NOMO-1 treated with dmso at 0.1 percent for 144 hours (cell line): ENCODE results near the gene NYAP1.
"Not testable (repeated sequence)": the region's sequence is repeated elsewhere in the genome, so short reads cannot be mapped to it uniquely, and the experiment has no call there.

Experiments used
- DNase-seq: peaks from one replicate; lab custom pipeline; 2025; ENCODE audit not compliant: unreplicated experiment; lab: John Stamatoyannopoulos, UW

Gene NYAP1

DNA sequence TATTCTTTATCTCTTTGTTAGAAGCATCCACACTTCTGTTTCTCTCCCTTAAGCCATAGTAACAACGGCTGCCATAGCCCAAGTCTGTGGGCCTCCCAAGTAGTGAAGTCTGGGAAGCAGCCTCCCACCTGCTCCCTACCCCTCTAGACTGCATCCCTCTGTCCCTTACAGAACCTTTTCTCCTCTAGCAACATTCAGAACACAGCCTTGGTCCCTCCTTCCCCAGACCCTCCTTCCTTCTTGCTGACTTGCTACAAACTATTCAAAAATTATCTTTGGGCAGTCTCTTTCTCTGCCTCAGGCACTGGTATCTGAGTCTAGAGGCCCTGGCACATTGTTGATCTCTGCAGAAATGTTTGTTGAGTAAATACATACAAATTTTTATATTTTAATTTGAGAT, 2.3 kb upstream of the NYAP1 start:
- DNase-seq: no peak

DNA sequence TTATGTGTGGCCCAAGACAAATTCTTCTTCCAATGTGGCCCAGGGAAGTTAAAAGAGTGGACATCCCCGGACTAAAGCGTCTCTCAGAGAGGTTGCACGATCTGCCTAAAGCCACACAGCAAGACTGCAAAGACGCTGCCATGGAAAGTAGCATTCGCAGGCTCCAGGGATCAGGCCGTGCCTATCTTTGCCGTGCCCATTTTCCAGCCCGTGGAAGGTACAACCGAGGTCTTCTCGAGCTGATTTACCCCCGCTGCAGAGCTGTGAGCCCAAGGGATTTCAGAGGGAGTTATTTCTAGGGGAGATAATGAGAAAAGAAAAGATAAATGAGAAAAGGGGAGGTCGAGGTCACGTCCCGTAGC, 1.0 kb upstream of the NYAP1 start:
- DNase-seq: no peak

GRCh38 chr7:100483090-100483721, 521 bp upstream of the NYAP1 start:
- DNase-seq: peak; percentile 38

- no peak for DNase-seq
Observed at GRCh38 chr7:100484673-100485045, 932 bp downstream of the NYAP1 start.

DNA sequence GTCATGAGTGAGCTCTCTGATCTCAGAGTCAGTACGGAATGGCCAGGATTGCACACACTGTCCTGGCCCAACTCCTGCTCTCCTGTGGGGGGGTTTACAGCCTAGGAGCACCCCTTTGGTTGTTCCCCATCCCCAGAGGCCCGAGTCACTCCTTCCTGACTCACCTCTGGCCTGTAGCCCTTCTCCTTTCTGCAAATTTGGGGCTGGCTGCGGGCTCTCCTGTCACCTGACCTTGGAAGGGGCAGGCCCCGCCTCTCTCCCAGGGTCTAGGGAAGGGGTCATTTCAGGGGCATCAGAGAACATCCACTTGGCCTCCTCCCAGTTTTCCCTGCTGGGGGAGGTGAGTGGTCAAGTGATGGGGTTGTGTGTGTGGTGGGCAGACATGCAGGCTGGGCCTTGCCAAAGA, 1.7 kb downstream of the NYAP1 start:
- no peak for DNase-seq

DNA sequence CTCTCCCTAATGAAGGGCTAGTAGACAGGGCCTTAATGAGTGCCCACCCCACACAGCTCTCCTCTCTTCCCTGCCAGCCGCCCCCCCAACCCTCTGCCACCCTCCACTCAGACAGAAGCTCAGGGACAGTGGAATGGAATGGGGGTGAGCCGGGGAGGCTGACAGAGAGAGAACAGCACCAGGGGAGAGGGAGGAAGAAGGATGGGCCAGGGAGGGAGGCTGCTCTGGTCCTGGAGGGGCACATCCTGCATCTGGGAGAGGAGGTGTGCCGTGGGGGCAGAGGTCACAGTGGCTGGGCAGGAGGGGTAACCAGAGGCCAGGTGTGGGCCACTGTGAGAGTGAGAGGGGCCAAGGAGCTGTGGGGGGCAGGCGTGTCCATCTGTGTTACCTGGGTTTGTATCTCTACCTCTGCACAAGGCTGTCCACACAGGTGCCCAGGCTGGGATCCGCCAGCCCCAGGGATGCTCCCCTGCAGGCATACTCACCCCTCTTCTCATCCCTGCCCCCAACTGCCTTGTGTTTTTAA, 2.4 kb downstream of the NYAP1 start:
- DNase-seq: no peak

DNA sequence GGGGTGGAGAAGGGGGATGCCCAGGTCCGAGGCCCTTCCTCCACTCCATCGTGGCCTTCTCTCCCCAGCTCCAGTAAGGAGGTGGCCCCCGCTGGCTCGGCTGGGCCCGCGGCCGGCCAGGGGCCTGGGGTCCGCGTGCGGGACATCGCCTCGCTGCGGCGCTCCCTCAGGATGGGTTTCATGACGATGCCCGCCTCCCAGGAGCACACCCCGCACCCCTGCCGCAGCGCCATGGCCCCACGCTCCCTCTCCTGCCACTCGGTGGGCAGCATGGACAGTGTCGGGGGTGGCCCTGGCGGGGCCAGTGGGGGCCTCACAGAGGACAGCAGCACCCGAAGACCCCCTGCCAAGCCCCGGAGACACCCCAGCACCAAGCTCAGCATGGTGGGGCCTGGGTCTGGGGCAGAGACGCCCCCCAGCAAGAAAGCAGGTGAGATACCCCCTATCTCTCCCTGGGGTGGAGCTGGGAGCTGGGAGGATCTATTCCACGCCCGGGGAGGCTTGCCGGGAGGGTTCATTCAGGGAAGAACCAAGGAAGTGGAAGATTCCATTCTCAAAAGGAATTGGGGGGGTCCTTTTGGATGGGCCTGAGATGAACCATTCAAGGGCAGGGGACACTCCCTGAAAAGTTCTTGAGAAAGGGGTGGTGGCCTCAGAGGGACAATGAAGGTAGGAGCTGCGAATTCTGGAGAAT, 3.2 kb downstream of the NYAP1 start:
- DNase-seq: no peak

DNA sequence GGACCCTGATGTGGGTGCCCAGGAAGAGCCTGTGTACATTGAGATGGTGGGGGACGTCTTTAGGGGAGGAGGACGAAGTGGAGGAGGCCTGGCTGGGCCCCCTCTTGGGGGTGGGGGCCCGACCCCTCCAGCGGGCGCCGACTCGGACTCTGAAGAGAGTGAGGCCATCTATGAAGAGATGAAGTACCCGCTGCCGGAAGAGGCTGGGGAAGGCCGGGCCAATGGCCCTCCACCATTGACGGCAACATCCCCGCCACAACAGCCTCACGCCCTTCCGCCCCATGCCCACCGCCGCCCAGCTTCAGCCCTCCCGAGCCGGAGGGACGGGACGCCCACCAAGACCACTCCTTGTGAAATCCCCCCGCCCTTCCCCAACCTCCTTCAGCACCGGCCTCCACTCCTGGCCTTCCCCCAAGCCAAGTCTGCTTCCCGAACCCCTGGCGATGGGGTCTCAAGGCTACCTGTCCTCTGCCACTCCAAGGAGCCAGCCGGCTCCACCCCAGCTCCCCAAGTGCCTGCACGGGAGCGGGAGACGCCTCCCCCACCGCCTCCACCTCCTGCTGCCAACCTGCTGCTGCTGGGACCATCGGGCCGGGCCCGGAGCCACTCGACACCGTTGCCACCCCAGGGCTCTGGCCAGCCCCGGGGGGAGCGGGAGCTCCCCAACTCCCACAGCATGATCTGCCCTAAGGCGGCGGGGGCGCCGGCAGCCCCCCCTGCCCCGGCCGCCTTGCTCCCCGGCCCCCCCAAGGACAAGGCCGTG, 4.8 kb downstream of the NYAP1 start:
- DNase-seq: no peak

DNA sequence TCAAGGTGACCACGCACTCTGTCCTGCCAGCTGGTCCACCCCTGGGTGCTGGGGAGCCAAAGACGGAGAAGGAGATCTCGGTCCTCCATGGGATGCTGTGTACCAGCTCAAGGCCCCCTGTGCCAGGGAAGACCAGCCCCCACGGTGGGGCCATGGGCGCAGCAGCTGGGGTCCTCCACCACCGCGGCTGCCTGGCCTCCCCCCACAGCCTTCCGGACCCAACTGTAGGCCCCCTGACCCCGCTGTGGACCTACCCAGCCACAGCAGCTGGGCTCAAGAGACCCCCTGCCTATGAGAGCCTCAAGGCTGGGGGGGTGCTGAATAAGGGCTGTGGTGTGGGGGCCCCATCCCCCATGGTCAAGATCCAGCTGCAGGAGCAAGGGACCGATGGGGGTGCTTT, 5.4 kb downstream of the NYAP1 start:
- DNase-seq: no peak

DNA sequence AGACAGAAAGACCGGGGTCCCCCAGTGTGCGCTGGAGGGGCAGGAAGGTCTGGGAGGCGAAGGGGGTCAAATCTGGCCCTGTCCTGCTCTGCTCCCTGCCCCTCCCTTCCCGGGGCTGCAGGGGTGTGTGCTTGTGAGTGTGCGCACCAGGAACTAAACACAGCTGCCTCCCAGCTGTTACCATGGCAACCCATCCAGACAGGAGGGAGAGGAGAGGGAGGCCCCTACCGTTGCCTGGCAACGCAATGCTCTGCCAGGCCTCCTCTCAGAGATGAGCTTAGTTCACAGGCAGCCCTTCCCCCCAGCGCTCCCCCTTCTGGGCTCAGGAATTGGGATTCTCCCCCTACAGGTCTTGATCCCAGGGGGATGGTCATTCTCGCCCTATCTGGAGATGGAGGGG, 6.1 kb downstream of the NYAP1 start:
- peak; percentile 68 for DNase-seq

DNA sequence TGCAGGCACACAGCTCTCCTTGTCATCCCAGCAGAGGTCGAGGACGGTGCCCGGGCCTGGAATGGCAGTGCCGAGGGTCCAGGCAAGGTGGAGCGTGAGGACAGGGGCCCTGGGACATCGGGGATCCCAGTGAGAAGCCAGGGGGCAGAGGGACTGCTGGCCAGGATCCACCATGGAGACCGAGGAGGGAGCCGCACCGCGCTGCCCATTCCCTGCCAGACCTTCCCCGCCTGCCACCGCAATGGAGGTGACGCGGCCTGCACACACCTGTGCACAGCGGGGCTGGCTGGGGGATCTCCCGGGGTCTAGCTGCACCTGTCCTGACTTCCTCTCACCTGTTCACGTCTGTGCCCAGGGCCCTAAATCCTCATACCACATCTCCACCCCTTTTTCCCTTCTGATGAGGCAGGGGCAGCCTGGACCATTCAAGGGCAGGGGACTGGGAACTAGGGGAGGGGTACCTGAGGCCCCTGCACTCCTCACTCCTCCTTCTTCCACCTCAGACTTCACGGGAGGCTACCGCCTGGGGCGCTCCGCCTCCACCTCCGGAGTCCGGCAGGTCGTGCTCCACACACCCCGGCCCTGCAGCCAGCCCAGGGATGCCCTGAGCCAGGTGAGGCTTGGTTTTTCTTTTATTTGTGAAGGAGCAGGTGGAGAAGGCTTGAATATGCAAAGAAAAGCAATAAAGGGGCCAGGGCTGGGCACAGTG, 6.9 kb downstream of the NYAP1 start:
- no peak for DNase-seq

GRCh38 chr7:100491192-100491578, 7.5 kb downstream of the NYAP1 start:
- no peak for DNase-seq

DNA sequence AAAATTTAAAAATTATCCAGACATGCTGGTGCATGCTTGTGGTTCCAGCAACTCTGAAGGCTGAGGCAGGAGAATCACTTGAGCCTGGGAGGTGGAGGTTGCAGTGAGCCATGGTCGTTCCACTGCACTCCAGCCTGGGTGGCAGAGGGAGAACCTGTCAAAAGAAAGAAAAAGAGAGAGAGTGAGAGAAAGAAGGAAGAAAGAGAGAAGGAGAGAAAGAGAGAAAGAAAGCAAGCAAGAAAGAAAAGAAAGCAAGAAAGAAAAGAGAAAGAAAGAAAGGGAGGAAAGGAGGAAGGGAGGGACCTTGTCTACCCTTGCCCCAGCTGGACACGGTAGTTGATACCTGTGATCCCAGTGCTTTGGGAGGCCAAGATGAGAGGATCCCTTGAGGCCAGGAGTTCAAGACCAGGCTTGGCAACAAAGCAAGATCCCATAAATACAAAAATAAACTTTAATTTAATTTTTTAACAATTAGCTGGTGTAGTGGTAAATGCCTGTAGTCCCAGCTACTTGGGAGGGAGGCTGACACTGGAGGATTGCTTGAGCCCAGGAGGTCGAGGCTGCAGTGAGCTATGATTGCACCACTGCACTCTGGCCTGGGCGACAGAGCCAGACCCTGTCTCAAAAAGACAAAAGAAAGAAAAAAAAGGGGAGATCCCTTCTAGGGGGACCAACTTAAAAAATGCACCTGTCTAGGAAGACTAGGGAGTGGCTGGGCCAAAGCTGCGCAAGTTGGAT, 9.2 kb downstream of the NYAP1 start:
- DNase-seq: no peak

GRCh38 chr7:100493476-100494264, 9.9 kb downstream of the NYAP1 start:
- no peak for DNase-seq

DNA sequence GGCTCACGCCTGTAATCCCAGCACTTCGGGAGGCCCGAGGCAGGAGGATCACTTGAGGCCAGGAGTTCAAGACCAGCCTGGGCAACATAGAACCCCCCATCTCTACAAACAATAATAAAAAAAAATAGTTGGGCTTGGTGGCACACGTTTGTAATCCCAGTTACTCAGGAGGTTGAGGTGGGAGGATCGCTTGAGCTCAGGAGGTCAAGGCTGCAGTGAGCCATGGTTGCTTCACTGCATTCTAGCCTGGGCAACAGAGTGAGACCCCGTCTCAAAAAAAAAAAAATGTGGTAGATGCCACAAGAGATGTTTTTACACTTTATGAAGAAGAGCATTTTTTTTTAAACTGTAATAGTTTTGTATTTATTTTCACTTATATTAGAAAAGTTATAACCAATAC, 12.8 kb downstream of the NYAP1 start:
- no peak for DNase-seq

GRCh38 chr7:100500743-100501142, 17.0 kb downstream of the NYAP1 start:
- DNase-seq: not testable (repeated sequence)

- not testable (repeated sequence) for DNase-seq
Observed at GRCh38 chr7:100504031-100504430, 20.3 kb downstream of the NYAP1 start.

DNA sequence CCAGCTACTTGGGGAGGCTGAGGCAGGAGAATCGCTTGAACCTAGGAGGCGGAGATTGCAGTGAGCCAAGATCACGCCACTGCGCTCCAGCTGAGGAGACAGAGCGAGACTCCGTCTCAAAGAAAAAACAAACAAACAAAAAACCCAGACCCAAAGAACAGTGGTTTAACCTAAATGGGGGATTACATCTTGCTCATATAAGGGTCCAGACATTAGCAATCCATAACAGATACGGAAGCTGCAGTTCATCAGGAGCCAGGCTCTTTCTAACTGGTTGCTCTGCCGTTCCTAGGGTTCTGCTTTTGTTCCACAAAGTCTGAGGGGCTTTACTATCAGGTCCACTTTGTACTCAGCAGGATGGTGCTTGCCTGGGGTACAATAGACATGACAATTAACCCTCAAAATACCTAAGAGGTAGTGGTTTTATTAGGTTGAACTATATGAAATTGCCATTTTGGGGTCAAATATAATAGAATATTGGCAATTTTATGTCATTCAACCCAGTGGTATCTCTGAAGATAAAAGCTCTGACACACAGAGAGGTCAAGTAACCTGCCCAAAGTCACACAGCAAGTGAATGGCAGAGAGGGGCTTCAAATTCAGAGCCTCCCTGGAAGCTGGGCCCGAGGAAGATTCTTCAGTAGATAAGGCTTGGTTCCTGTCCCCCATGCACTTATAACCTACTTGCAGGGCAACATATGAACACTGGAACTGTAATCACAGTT, 21.3 kb downstream of the NYAP1 start:
- no peak for DNase-seq

GRCh38 chr7:100506356-100506923, 22.7 kb downstream of the NYAP1 start:
- DNase-seq: no peak
